ENCODE results near the gene MOCOS.
"Not testable (repeated sequence)": the region's sequence is repeated elsewhere in the genome, so short reads cannot be mapped to it uniquely, and the experiment has no call there.

The MOCOS gene

GRCh38 chr18:36187193-36187825 lies at the start of gene MOCOS:
Gene MOCOS, plus strand, starts transcription at chr18:36187497. Its CDS starts 43 bp downstream, at chr18:36187540.
- peak; percentile 16 for DNase-seq

- DNase-seq = no peak
These were observed 48.1 kb upstream of the MOCOS start for GRCh38 chr18:36139245-36139644.

GRCh38 chr18:36141576-36141975 lies 45.7 kb upstream of the MOCOS start:
- DNase-seq = no peak

GRCh38 chr18:36142751-36143150 lies 44.5 kb upstream of the MOCOS start:
- no peak for DNase-seq

- no peak for DNase-seq
These were observed 43.9 kb upstream of the MOCOS start for GRCh38 chr18:36143391-36143790.

GRCh38 chr18:36149514-36150289 lies 37.6 kb upstream of the MOCOS start:
- DNase-seq = no peak

- no peak for DNase-seq
These were observed 34.5 kb upstream of the MOCOS start for GRCh38 chr18:36152781-36153180.

GRCh38 chr18:36153203-36153602 lies 34.1 kb upstream of the MOCOS start:
- no peak for DNase-seq

GRCh38 chr18:36153771-36154170 lies 33.5 kb upstream of the MOCOS start:
- no peak for DNase-seq

GRCh38 chr18:36155851-36156757 lies 31.2 kb upstream of the MOCOS start:
- DNase-seq = no peak

- no peak for DNase-seq
These were observed 29.9 kb upstream of the MOCOS start for GRCh38 chr18:36157441-36157840.

GRCh38 chr18:36158266-36158867 lies 28.9 kb upstream of the MOCOS start:
- no peak for DNase-seq

- no peak for DNase-seq
These were observed 26.3 kb upstream of the MOCOS start for GRCh38 chr18:36160959-36161371.

- no peak for DNase-seq
These were observed 24.3 kb upstream of the MOCOS start for GRCh38 chr18:36162981-36163380.

GRCh38 chr18:36167692-36168218 lies 19.5 kb upstream of the MOCOS start:
- DNase-seq = no peak

- DNase-seq = not testable (repeated sequence)
These were observed 19.0 kb upstream of the MOCOS start for GRCh38 chr18:36168296-36168695.

GRCh38 chr18:36169938-36170337 lies 17.4 kb upstream of the MOCOS start:
- DNase-seq = no peak

- no peak for DNase-seq
These were observed 11.8 kb upstream of the MOCOS start for GRCh38 chr18:36175481-36175880.

- DNase-seq = no peak
These were observed 11.1 kb upstream of the MOCOS start for GRCh38 chr18:36176177-36176584.

GRCh38 chr18:36176711-36177110 lies 10.6 kb upstream of the MOCOS start:
- no peak for DNase-seq

- DNase-seq = no peak
These were observed 9.4 kb upstream of the MOCOS start for GRCh38 chr18:36177913-36178312.

- peak; percentile 61 for DNase-seq
These were observed 7.5 kb upstream of the MOCOS start for GRCh38 chr18:36179562-36180355.

Measured in hematopoietic multipotent progenitor cell treated with erythropoietin and hydrocortisone succinate and interleukin-3 and kit ligand, for 8 days (in vitro differentiated cells).